ENCODE data around the gene LIPT2.

- TF ChIP-seq CTCF (IDR thresholded peaks at IDR 0.05) = no peak
- TF ChIP-seq E2F4 (CRISPR knock-in tag; IDR thresholded peaks at IDR 0.05; ENCODE audit: borderline replicate concordance, low read depth) = no peak
- no peak for TF ChIP-seq PRDM15 (CRISPR knock-in tag; IDR thresholded peaks at IDR 0.05)
- TF ChIP-seq TP53 (CRISPR knock-in tag; IDR thresholded peaks at IDR 0.05) = no peak
- TF ChIP-seq TCF7 (CRISPR knock-in tag; IDR thresholded peaks at IDR 0.05; ENCODE audit: low read depth) = no peak
- TF ChIP-seq CBFB (CRISPR knock-in tag; IDR thresholded peaks at IDR 0.05; ENCODE audit: low read depth) = no peak
- no peak for TF ChIP-seq NR2C2 (CRISPR knock-in tag; IDR thresholded peaks at IDR 0.05)
- TF ChIP-seq NFATC4 (CRISPR knock-in tag; IDR thresholded peaks at IDR 0.05) = no peak
- no peak for TF ChIP-seq PREB (CRISPR knock-in tag; IDR thresholded peaks at IDR 0.05; ENCODE audit: borderline replicate concordance)
Observed at GRCh38 chr11:74462631-74463030, 30.9 kb downstream of the LIPT2 start.
